HCT116 (cell line): Measurements from ENCODE around the gene UROS. TPM values are rescaled to one million over a fixed set of nuclear protein-coding genes. Genes with fewer than 3 reads are reported as not detected.

Experiments used
- ATAC-seq: fragments of 200-7000 bp; cut with Tn5 transposase; 2 replicates; pipeline ENCODE4 v1.9.1; 2020; ENCODE audit warnings: mild to moderate bottlenecking, moderate library complexity
- BruUV-seq: library from RNA; stranded (reverse); fragments of 400-500 nt; replicated peaks from 2 replicates; lab custom pipeline; 2021; lab: Mats Ljungman, UMichigan
- CTCF ChIA-PET: fragments of 300-600 bp; sonication (Branson Sonifier 250); formaldehyde crosslinking; loops from one replicate; lab custom pipeline; 2021; ENCODE audit warnings: antibody characterized with exemption; lab: Charles Lee
- POLR2A ChIA-PET: fragments of 300-600, 350-600 bp; sonication (Branson Sonifier 250); formaldehyde crosslinking; loops from one replicate; lab custom pipeline; 2021; ENCODE audit warnings: antibody characterized with exemption; lab: Charles Lee
- RAD21 ChIA-PET, 2 experiments: fragments of 300-600 bp; sonication (Branson Sonifier 250); formaldehyde crosslinking; loops; one replicate each; lab custom pipeline; 2023; ENCODE audit warnings: low total read pairs in 2 of 2; ENCODE audit not compliant: uncharacterized antibody in 2 of 2, unreplicated experiment in 2 of 2, low non-redundant PET in 1 of 2; lab: Charles Lee
- DNase-seq: peaks from one replicate; pipeline ENCODE4 v3.0.0-alpha.2; 2010; ENCODE audit warnings: low read depth, low spot score
- H2AFZ ChIP-seq: fragments of 200-600 bp; shearing (Covaris generic), sonication (generic); 2 replicates; pipeline ENCODE4 v1.6.1; 2017; ENCODE audit warnings: low read depth, mixed run types, mixed read lengths, antibody characterized with exemption, low read length; ENCODE audit not compliant: poor library complexity, severe bottlenecking
- H3K27ac ChIP-seq: 2 replicates; pipeline ENCODE4 v1.5.1; 2012; ENCODE audit warnings: low read depth, low read length
- H3K27me3 ChIP-seq: fragments of 200-600 bp; sonication (generic); 2 replicates; pipeline ENCODE4 v1.6.1; 2016; ENCODE audit warnings: mixed run types, low read length, mixed read lengths; ENCODE audit not compliant: insufficient read depth
- H3K36me3 ChIP-seq, 2 experiments: fragments of 200-500 bp in 1 of 2; fragments of 200-600 bp in 1 of 2; sonication (Bioruptor generic) in 1 of 2; sonication (generic) in 1 of 2; 2 replicates each; pipeline versions ENCODE4 v1.5.1 to v1.6.1; 2014 to 2016; ENCODE audit warnings: low read length in 2 of 2, inconsistent platforms in 1 of 2, mixed read lengths in 1 of 2, mixed run types in 1 of 2; ENCODE audit not compliant: insufficient read depth in 2 of 2, control insufficient read depth in 1 of 2
- H3K4me1 ChIP-seq, 2 experiments: fragments of 200-600 bp in 1 of 2; sonication (generic) in 1 of 2; 2 replicates each; pipeline versions ENCODE4 v1.5.1 to v1.6.1; 2012 to 2017; ENCODE audit warnings: low read length in 2 of 2, inconsistent platforms in 1 of 2, mild to moderate bottlenecking in 1 of 2, mixed read lengths in 1 of 2, mixed run types in 1 of 2, moderate library complexity in 1 of 2; ENCODE audit not compliant: insufficient read depth in 2 of 2, control insufficient read depth in 1 of 2
- H3K4me2 ChIP-seq: fragments of 200-600 bp; sonication (generic); 2 replicates; pipeline ENCODE4 v1.6.1; 2017; ENCODE audit warnings: mixed run types, low read length, mixed read lengths
- H3K4me3 ChIP-seq, 2 experiments: fragments of 200-600 bp in 1 of 2; sonication (generic) in 1 of 2; replicated peaks in 1 of 2; 2 replicates each; pipeline ENCODE4 v1.5.1; 2011 to 2016; ENCODE audit warnings: low read length in 2 of 2, control low read depth in 1 of 2, low read depth in 1 of 2, mild to moderate bottlenecking in 1 of 2, mixed read lengths in 1 of 2, mixed run types in 1 of 2
- H3K79me2 ChIP-seq: fragments of 200-600 bp; sonication (generic); 2 replicates; pipeline ENCODE4 v1.6.1; 2017; ENCODE audit warnings: mild to moderate bottlenecking, mixed run types, low read length, moderate library complexity, mixed read lengths; ENCODE audit not compliant: insufficient read depth
- H3K9ac ChIP-seq: fragments of 200-600 bp; sonication (generic); 2 replicates; pipeline ENCODE4 v1.6.1; 2016; ENCODE audit warnings: low read length, mixed read lengths
- H3K9me2 ChIP-seq: fragments of 200-600 bp; sonication (generic), shearing (Covaris generic); 2 replicates; pipeline ENCODE4 v1.6.1; 2017; ENCODE audit warnings: mixed run types, mild to moderate bottlenecking, moderate library complexity; ENCODE audit not compliant: insufficient read depth
- H3K9me3 ChIP-seq, 2 experiments: fragments of 200-500 bp in 1 of 2; fragments of 200-600 bp in 1 of 2; sonication (Bioruptor generic) in 1 of 2; sonication (generic) in 1 of 2; 2 replicates each; pipeline ENCODE4 v1.6.1; 2014 to 2017; ENCODE audit warnings: low read length in 2 of 2, mixed read lengths in 2 of 2, inconsistent platforms in 1 of 2, low read depth in 1 of 2, mild to moderate bottlenecking in 1 of 2, mixed run types in 1 of 2, moderate library complexity in 1 of 2; ENCODE audit not compliant: control insufficient read depth in 1 of 2, insufficient read depth in 1 of 2
- H4K20me1 ChIP-seq: fragments of 200-600 bp; sonication (generic), shearing (Covaris generic); 2 replicates; pipeline ENCODE4 v1.6.1; 2017; ENCODE audit warnings: mixed run types, mild to moderate bottlenecking, moderate library complexity; ENCODE audit not compliant: insufficient read depth
- ATF3 ChIP-seq: IDR thresholded peaks from 2 replicates; pipeline ENCODE4 v1.6.1; 2012
- CBX3 ChIP-seq: IDR thresholded peaks from 2 replicates; pipeline ENCODE4 v1.6.1; 2012; ENCODE audit warnings: low read depth
- CEBPB ChIP-seq: IDR thresholded peaks from 2 replicates; pipeline ENCODE4 v1.6.1; 2012; ENCODE audit warnings: low read depth
- CTCF ChIP-seq, 3 experiments: fragments of 200-600 bp in 1 of 3; sonication (generic) in 1 of 3; IDR thresholded peaks in 2 of 3; conservative IDR thresholded peaks in 1 of 3; 2 replicates each; pipeline ENCODE4 v1.5.1; 2012 to 2017; ENCODE audit warnings: low read depth in 2 of 3, low read length in 2 of 3, antibody characterized with exemption in 1 of 3, borderline replicate concordance in 1 of 3, control low read depth in 1 of 3, mild to moderate bottlenecking in 1 of 3, mixed read lengths in 1 of 3, mixed run types in 1 of 3, moderate library complexity in 1 of 3; ENCODE audit not compliant: insufficient read depth in 1 of 3
- EGR1 ChIP-seq: IDR thresholded peaks from 2 replicates; pipeline ENCODE4 v1.6.1; 2012; ENCODE audit warnings: low read depth
- EZH2 ChIP-seq: fragments of 200-600 bp; sonication (generic); IDR thresholded peaks from 2 replicates; pipeline ENCODE4 v1.6.1; 2017; ENCODE audit warnings: antibody characterized with exemption, mixed run types
- EZH2phosphoT487 ChIP-seq: fragments of 200-600 bp; IDR thresholded peaks from 2 replicates; pipeline ENCODE4 v1.6.1; 2018; ENCODE audit warnings: antibody characterized with exemption, borderline replicate concordance
- FOSL1 ChIP-seq: IDR thresholded peaks from 2 replicates; pipeline ENCODE4 v1.6.1; 2012; ENCODE audit warnings: low read depth
- JUND ChIP-seq: IDR thresholded peaks from 2 replicates; pipeline ENCODE4 v1.6.1; 2012
- POLR2A ChIP-seq: IDR thresholded peaks from 2 replicates; pipeline ENCODE4 v1.7.0; 2011; ENCODE audit warnings: borderline replicate concordance; ENCODE audit not compliant: insufficient read depth, insufficient read length; ENCODE audit errors: extremely low read depth
- POLR2AphosphoS5 ChIP-seq: IDR thresholded peaks from 2 replicates; pipeline ENCODE4 v1.6.1; 2011; ENCODE audit warnings: mild to moderate bottlenecking, low read depth, low read length, moderate library complexity
- RAD21 ChIP-seq: IDR thresholded peaks from 2 replicates; pipeline ENCODE4 v1.6.1; 2012; ENCODE audit warnings: low read depth, mild to moderate bottlenecking
- SIN3A ChIP-seq: IDR thresholded peaks from 2 replicates; pipeline ENCODE4 v1.6.1; 2012; ENCODE audit warnings: low read depth
- SP1 ChIP-seq: IDR thresholded peaks from 2 replicates; pipeline ENCODE4 v1.6.1; 2012; ENCODE audit warnings: low read depth
- TCF7L2 ChIP-seq: IDR thresholded peaks from 2 replicates; pipeline ENCODE4 v1.7.0; 2011; ENCODE audit warnings: borderline replicate concordance, inconsistent platforms; ENCODE audit not compliant: insufficient read depth, insufficient read length; ENCODE audit errors: extremely low read depth
- YY1 ChIP-seq: IDR thresholded peaks from 2 replicates; pipeline ENCODE4 v1.6.1; 2011; ENCODE audit warnings: low read length, low read depth, moderate library complexity, mild to moderate bottlenecking; ENCODE audit not compliant: insufficient replicate concordance; ENCODE audit errors: extremely low read depth
- ZFX ChIP-seq: fragments of 450-650 bp; IDR thresholded peaks from 2 replicates; pipeline ENCODE4 v1.6.1; 2017
- ZNF274 ChIP-seq: fragments of 200-500 bp; sonication (Bioruptor generic); IDR thresholded peaks from 2 replicates; pipeline ENCODE4 v1.6.1; 2014; ENCODE audit warnings: mild to moderate bottlenecking, low read depth, low read length, inconsistent platforms
- intact Hi-C: fragments of 100-400 bp; cut with micrococcal nuclease; formaldehyde crosslinking; loops from 2 replicates; pipeline ENCODE4 v1.10.0; 2022
- total RNA-seq: library from RNA; stranded (reverse); gene quantifications from one replicate; pipeline ENCODE4 v1.2.1, GENCODE V29; 2021; ENCODE audit not compliant: unreplicated experiment
- TF ChIP-seq, protein P1 (sequence below): IDR thresholded peaks from 2 replicates; pipeline ENCODE4 v1.6.1; 2011; ENCODE audit warnings: mild to moderate bottlenecking, low read length, moderate library complexity; ENCODE audit not compliant: insufficient replicate concordance; ENCODE audit errors: extremely low read depth

The UROS gene
- total RNA-seq, 1 experiment from 2014 or later, result 63.9 TPM

DNA sequence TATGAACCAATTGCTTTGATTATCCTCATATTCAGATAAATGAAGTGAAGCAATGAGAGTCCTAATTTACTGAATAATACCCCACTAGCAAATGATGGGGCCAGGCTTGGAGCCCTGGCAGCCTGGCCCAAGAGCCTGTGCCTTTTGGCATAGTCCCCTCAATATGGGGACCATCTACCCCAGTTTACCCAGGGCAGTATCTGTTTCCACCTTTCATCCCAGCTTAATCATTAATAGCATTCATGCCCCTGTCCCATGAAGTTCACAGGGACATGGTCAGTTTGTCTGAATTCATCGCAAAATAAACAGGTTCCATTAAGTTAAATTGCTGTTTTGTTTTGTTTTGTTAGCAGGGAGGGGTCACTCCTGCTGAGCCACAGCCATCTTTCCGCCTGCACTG, 25.8 kb upstream of the UROS start:
- TF ChIP-seq FOSL1 (no peak), ZNF274 (no peak), TCF7L2 (no peak), JUND (no peak)
- no TSS peak for BruUV-seq
- Histone ChIP-seq H3K36me3 (peaks cover 12 to 15% of the 10 kb centered on the region in 2 experiments; a peak in 3 of 4 replicates), H3K27ac (no peak overlapping the region), H2AFZ (no peak overlapping the region), H3K9me2 (no peaks in the 10 kb centered on the region), H3K79me2 (no peaks in the 10 kb centered on the region), H3K27me3 (no peaks in the 10 kb centered on the region), H3K4me1 (no peaks in the 10 kb centered on the region), H3K9ac (no peak overlapping the region), H3K9me3 (no peaks in the 10 kb centered on the region), H3K4me3 (no peak overlapping the region), H4K20me1 (no peaks in the 10 kb centered on the region; the same call in 1 of the 2 replicates), H3K4me2 (no peak overlapping the region)
- ChIA-PET POLR2A (no interaction called here), RAD21 (no interaction called here), CTCF (no interaction called here)
- no peak for DNase-seq
- intact Hi-C loops, result no loop called here
- no peak for ATAC-seq

GRCh38 chr10:125848371-125848770, 25.3 kb upstream of the UROS start:
- DNase-seq (no peak), ATAC-seq (no peak)
- Histone ChIP-seq H3K9ac (no peak overlapping the region), H3K4me2 (no peak overlapping the region), H3K4me3 (no peak overlapping the region), H3K9me3 (no peaks in the 10 kb centered on the region), H3K79me2 (no peaks in the 10 kb centered on the region), H3K27ac (no peak overlapping the region), H2AFZ (no peak overlapping the region), H3K27me3 (no peaks in the 10 kb centered on the region), H4K20me1 (no peaks in the 10 kb centered on the region; the same call in 1 of the 2 replicates), H3K36me3 (peaks cover 12 to 15% of the 10 kb centered on the region in 2 experiments; a peak in 3 of 4 replicates), H3K9me2 (no peaks in the 10 kb centered on the region), H3K4me1 (no peaks in the 10 kb centered on the region)
- POLR2A ChIA-PET, result no interaction called here
- intact Hi-C loops, result no loop called here
- no TSS peak for BruUV-seq
- CTCF ChIA-PET, result no interaction called here
- RAD21 ChIA-PET, result no interaction called here
- TF ChIP-seq YY1 (no peak), POLR2AphosphoS5 (no peak), ATF3 (no peak), EGR1 (no peak), RAD21 (no peak), EZH2 (no peak), SP1 (no peak), FOSL1 (no peak), ZFX (no peak), EZH2phosphoT487 (no peak), CBX3 (no peak), CTCF (IDR thresholded peaks at IDR 0.05 in 2 of 3, conservative IDR thresholded peaks at IDR 0.05 in 1 of 3; ENCODE audit: borderline replicate concordance in 1 of 3, insufficient read depth in 1 of 3, low read depth in 2 of 3, low read length in 2 of 3) (no peak), SIN3A (no peak), CEBPB (no peak), TCF7L2 (no peak), POLR2A (no peak)
- TF ChIP-seq, protein P1, sequence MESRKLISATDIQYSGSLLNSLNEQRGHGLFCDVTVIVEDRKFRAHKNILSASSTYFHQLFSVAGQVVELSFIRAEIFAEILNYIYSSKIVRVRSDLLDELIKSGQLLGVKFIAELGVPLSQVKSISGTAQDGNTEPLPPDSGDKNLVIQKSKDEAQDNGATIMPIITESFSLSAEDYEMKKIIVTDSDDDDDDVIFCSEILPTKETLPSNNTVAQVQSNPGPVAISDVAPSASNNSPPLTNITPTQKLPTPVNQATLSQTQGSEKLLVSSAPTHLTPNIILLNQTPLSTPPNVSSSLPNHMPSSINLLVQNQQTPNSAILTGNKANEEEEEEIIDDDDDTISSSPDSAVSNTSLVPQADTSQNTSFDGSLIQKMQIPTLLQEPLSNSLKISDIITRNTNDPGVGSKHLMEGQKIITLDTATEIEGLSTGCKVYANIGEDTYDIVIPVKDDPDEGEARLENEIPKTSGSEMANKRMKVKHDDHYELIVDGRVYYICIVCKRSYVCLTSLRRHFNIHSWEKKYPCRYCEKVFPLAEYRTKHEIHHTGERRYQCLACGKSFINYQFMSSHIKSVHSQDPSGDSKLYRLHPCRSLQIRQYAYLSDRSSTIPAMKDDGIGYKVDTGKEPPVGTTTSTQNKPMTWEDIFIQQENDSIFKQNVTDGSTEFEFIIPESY, result no peak
